ENCODE results near the gene GFPT2.

GFPT2 gene

DNA sequence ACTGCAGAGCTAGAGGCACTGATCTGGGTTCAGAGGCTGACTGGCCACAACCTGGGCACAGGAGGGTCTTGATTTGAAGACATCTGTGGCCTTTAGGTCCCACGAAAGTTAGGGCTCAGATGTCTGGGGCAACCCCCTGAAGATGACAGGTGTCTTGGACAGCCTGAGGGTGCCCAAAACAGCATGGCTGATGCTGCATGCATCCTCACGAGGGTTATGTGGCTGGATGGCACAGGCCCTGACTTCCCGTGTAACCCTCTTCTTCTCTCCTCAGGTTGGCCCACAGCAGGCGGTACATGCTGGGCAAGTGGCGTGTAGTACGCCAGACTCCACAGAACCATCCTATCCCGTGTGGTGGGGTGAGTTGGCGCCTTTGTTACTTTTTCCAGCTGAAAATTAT, 29.8 kb upstream of the GFPT2 start:
- no peak overlapping the region for H3K4me3 ChIP-seq (ENCODE audit: low read length)
- DNase-seq (ENCODE audit: low read depth) = no peak
- TF ChIP-seq, protein P1, sequence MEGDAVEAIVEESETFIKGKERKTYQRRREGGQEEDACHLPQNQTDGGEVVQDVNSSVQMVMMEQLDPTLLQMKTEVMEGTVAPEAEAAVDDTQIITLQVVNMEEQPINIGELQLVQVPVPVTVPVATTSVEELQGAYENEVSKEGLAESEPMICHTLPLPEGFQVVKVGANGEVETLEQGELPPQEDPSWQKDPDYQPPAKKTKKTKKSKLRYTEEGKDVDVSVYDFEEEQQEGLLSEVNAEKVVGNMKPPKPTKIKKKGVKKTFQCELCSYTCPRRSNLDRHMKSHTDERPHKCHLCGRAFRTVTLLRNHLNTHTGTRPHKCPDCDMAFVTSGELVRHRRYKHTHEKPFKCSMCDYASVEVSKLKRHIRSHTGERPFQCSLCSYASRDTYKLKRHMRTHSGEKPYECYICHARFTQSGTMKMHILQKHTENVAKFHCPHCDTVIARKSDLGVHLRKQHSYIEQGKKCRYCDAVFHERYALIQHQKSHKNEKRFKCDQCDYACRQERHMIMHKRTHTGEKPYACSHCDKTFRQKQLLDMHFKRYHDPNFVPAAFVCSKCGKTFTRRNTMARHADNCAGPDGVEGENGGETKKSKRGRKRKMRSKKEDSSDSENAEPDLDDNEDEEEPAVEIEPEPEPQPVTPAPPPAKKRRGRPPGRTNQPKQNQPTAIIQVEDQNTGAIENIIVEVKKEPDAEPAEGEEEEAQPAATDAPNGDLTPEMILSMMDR (IDR thresholded peaks at IDR 0.05; ENCODE audit: insufficient read depth, low read depth, low read length, missing control alignments) = no peak

- DNase-seq (ENCODE audit: low read depth) = no peak
- TF ChIP-seq, protein P1 (IDR thresholded peaks at IDR 0.05; ENCODE audit: insufficient read depth, low read depth, low read length, missing control alignments) = no peak
- H3K4me3 ChIP-seq (ENCODE audit: low read length) = no peak overlapping the region
Measured at GRCh38 chr5:180381851-180382480, 28.8 kb upstream of the GFPT2 start.

- no peak overlapping the region for H3K4me3 ChIP-seq (ENCODE audit: low read length)
- no peak for DNase-seq (ENCODE audit: low read depth)
Measured at GRCh38 chr5:180381428-180381827, 28.3 kb upstream of the GFPT2 start.

GRCh38 chr5:180380856-180381255, 27.7 kb upstream of the GFPT2 start:
- no peak for DNase-seq (ENCODE audit: low read depth)
- no peak overlapping the region for H3K4me3 ChIP-seq (ENCODE audit: low read length)
- TF ChIP-seq, protein P1 (IDR thresholded peaks at IDR 0.05; ENCODE audit: insufficient read depth, low read depth, low read length, missing control alignments) = no peak

More at GRCh38 chr5:180381428-180381827, 28.3 kb upstream of the GFPT2 start:
- TF ChIP-seq, protein P1 (IDR thresholded peaks at IDR 0.05; ENCODE audit: insufficient read depth, low read depth, low read length, missing control alignments) = no peak

- no peak for DNase-seq (ENCODE audit: low read depth)
- H3K4me3 ChIP-seq (ENCODE audit: low read length) = no peak overlapping the region
- TF ChIP-seq, protein P1 (IDR thresholded peaks at IDR 0.05; ENCODE audit: insufficient read depth, low read depth, low read length, missing control alignments) = no peak
Measured at GRCh38 chr5:180380441-180380840, 27.3 kb upstream of the GFPT2 start.

DNA sequence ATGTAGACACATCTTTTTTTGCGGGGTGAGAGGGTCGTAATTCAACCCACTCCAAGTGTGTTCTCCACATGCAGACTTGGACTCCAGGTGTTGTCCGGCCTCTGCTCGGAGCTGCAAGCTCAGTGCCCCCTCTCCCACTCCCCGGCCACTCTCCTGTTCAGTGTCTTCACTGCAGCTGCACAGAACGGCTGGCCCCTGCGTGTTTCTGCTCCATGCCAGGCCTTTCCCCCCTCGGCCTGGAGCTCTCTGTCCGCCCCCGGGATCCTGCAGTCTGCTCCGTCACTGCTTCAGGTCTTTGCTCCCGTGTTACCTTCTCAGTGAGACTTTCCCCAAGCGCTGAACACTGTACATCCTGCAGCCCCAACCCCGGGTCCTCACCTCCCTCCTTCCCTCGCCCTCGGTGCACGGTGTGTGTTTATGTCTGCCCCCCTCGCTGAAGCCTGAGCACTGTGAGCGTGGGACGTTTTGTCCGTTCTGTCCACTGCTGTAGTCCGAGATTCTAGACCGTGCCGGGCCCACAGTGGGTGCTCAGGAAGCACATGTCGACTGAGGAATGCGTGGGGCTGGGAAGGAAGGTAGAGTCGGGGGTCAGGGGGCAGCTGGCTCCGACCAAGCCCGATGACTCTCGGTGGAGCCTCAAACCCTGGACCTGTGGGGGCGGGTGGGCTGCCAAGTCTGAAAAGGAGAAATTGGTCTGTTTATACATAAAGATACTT, 26.4 kb upstream of the GFPT2 start:
- DNase-seq (ENCODE audit: low read depth) = no peak
- TF ChIP-seq, protein P1 (IDR thresholded peaks at IDR 0.05; ENCODE audit: insufficient read depth, low read depth, low read length, missing control alignments) = no peak
- no peak overlapping the region for H3K4me3 ChIP-seq (ENCODE audit: low read length)

All from epithelial cell of esophagus (primary cell).